HEK293T (cell line): ENCODE data around the gene RHEB.

Source experiments
- ARNT ChIP-seq: fragments of 450-650 bp; IDR thresholded peaks from 2 replicates; pipeline ENCODE4 v1.6.1; 2017; ENCODE audit warnings: mild to moderate bottlenecking
- BHLHE40 ChIP-seq: fragments of 450-650 bp; IDR thresholded peaks from 2 replicates; pipeline ENCODE4 v1.6.1; 2016; ENCODE audit warnings: mild to moderate bottlenecking, moderate library complexity, borderline replicate concordance
- FOXA1 ChIP-seq: fragments of 450-650 bp; IDR thresholded peaks from 2 replicates; pipeline ENCODE4 v1.6.1; 2016; ENCODE audit warnings: mild to moderate bottlenecking
- FOXK2 ChIP-seq: fragments of 450-650 bp; IDR thresholded peaks from 2 replicates; pipeline ENCODE4 v1.6.1; 2016; ENCODE audit warnings: mild to moderate bottlenecking
- FOXM1 ChIP-seq: fragments of 450-650 bp; IDR thresholded peaks from 2 replicates; pipeline ENCODE4 v1.6.1; 2017; ENCODE audit warnings: mild to moderate bottlenecking, borderline replicate concordance
- HDGF ChIP-seq: fragments of 450-650 bp; IDR thresholded peaks from 2 replicates; pipeline ENCODE4 v1.6.1; 2017; ENCODE audit warnings: antibody characterized with exemption, borderline replicate concordance
- L3MBTL2 ChIP-seq: fragments of 450-650 bp; conservative IDR thresholded peaks from 2 replicates; pipeline ENCODE4 v1.6.1; 2016; ENCODE audit warnings: mild to moderate bottlenecking
- LEF1 ChIP-seq: fragments of 450-650 bp; IDR thresholded peaks from 2 replicates; pipeline ENCODE4 v1.6.1; 2017; ENCODE audit warnings: mild to moderate bottlenecking, borderline replicate concordance
- NFRKB ChIP-seq: fragments of 450-650 bp; IDR thresholded peaks from 2 replicates; pipeline ENCODE4 v1.6.1; 2016; ENCODE audit warnings: mild to moderate bottlenecking, moderate library complexity
- SP1 ChIP-seq: fragments of 450-650 bp; IDR thresholded peaks from 2 replicates; pipeline ENCODE4 v1.6.1; 2017
- SUZ12 ChIP-seq: fragments of 450-650 bp; IDR thresholded peaks from 2 replicates; pipeline ENCODE4 v1.6.1; 2016; ENCODE audit warnings: mild to moderate bottlenecking
- TARDBP ChIP-seq: fragments of 450-650 bp; IDR thresholded peaks from 2 replicates; pipeline ENCODE4 v1.6.1; 2016
- ZNF384 ChIP-seq: fragments of 450-650 bp; IDR thresholded peaks from 2 replicates; pipeline ENCODE4 v1.6.1; 2016

DNA sequence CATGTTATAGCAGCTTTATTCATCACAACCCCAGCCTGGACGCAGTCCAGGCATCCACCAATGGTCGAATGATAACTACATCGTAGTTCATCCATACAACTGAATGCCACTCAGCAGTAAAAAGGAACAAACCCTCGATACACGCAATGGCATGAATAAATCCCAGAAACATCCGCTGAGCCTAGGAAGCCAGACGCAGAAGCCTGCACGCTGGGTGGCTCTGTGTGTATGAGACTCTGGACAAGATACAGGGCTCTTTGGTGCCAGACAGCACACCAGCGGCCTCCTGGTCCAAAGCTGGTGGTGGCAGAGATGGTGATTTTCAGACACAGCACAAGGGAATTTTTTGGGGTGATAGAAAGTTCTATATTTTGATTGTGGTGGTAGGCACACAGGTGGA lies 69.7 kb downstream of the RHEB start:
- TF ChIP-seq TARDBP (no peak), SP1 (no peak), SUZ12 (no peak), NFRKB (no peak), FOXK2 (no peak), L3MBTL2 (no peak), FOXM1 (no peak), LEF1 (no peak), ARNT (no peak), ZNF384 (no peak), BHLHE40 (no peak), FOXA1 (no peak), HDGF (no peak)
